Hepatocyte (in vitro differentiated cells): ENCODE measurements around the gene SAFB2.

ENCODE experiments used
- EZH2 ChIP-seq: fragments of 200-600 bp; sonication (generic); IDR thresholded peaks from 2 replicates; pipeline ENCODE4 v1.6.1; 2016; ENCODE audit warnings: antibody characterized with exemption, mild to moderate bottlenecking, borderline replicate concordance
- EZH2phosphoT487 ChIP-seq: fragments of 200-600 bp; sonication (generic); IDR thresholded peaks from one replicate; pipeline ENCODE4 v1.6.1; 2018; ENCODE audit warnings: antibody characterized with exemption, mild to moderate bottlenecking, low read depth, moderate library complexity; ENCODE audit not compliant: unreplicated experiment, severe bottlenecking
- TF ChIP-seq, protein P1 (sequence below): fragments of 200-600 bp; sonication (generic); IDR thresholded peaks from 2 replicates; pipeline ENCODE4 v1.5.1; 2016; ENCODE audit warnings: antibody characterized with exemption, mild to moderate bottlenecking; ENCODE audit not compliant: poor library complexity

DNA sequence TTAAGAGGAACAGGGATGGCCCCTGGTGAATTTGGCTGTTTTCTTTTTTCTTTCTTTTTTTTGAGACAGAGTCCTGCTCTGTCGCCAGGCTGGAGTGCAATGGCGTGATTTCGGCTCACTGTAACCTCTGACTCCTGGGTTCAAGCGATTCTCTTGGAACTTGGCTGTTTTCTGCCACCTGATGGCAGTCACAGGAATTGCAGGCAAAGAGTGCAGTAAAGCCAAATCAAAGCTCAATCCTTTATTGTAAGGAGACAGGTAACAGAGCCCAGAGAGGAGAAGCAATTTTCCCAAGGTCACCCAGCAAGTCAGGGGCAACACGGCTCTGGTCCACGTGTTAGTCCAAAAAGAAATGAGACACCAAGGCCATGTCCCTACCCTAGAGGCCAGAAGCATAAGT is 61.0 kb downstream of the SAFB2 start:
- TF ChIP-seq, protein P1, sequence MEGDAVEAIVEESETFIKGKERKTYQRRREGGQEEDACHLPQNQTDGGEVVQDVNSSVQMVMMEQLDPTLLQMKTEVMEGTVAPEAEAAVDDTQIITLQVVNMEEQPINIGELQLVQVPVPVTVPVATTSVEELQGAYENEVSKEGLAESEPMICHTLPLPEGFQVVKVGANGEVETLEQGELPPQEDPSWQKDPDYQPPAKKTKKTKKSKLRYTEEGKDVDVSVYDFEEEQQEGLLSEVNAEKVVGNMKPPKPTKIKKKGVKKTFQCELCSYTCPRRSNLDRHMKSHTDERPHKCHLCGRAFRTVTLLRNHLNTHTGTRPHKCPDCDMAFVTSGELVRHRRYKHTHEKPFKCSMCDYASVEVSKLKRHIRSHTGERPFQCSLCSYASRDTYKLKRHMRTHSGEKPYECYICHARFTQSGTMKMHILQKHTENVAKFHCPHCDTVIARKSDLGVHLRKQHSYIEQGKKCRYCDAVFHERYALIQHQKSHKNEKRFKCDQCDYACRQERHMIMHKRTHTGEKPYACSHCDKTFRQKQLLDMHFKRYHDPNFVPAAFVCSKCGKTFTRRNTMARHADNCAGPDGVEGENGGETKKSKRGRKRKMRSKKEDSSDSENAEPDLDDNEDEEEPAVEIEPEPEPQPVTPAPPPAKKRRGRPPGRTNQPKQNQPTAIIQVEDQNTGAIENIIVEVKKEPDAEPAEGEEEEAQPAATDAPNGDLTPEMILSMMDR, result peak; percentile 35
- no peak for TF ChIP-seq EZH2
- no peak for TF ChIP-seq EZH2phosphoT487
